ENCODE data around the gene SDR9C7.
"Not testable (repeated sequence)": the region's sequence is repeated elsewhere in the genome, so short reads cannot be mapped to it uniquely, and the experiment has no call there.

Gene SDR9C7

GRCh38 chr12:56918139-56918538, 16.1 kb downstream of the SDR9C7 start:
- not testable (repeated sequence) for DNase-seq (ENCODE audit: low read depth in 1 of 2, low spot score in 1 of 2)

- DNase-seq (ENCODE audit: low read depth in 1 of 2, low spot score in 1 of 2), result no peak
Measured at GRCh38 chr12:56916996-56917333, 17.2 kb downstream of the SDR9C7 start.

GRCh38 chr12:56916296-56916995, 17.8 kb downstream of the SDR9C7 start:
- DNase-seq (ENCODE audit: low read depth in 1 of 2, low spot score in 1 of 2), result no peak

GRCh38 chr12:56914724-56915123, 19.5 kb downstream of the SDR9C7 start:
- no peak for DNase-seq (ENCODE audit: low read depth in 1 of 2, low spot score in 1 of 2)

GRCh38 chr12:56914256-56914655, 20.0 kb downstream of the SDR9C7 start:
- no peak for DNase-seq (ENCODE audit: low read depth in 1 of 2, low spot score in 1 of 2)

GRCh38 chr12:56909403-56909802, 24.8 kb downstream of the SDR9C7 start:
- not testable (repeated sequence) for DNase-seq (ENCODE audit: low read depth in 1 of 2, low spot score in 1 of 2)

GRCh38 chr12:56908136-56908535, 26.1 kb downstream of the SDR9C7 start:
- no peak for DNase-seq (ENCODE audit: low read depth in 1 of 2, low spot score in 1 of 2)

- no peak for DNase-seq (ENCODE audit: low read depth in 1 of 2, low spot score in 1 of 2)
Measured at GRCh38 chr12:56905852-56906251, 28.4 kb downstream of the SDR9C7 start.

- no peak for DNase-seq (ENCODE audit: low read depth in 1 of 2, low spot score in 1 of 2)
Measured at GRCh38 chr12:56903374-56903773, 30.8 kb downstream of the SDR9C7 start.

GRCh38 chr12:56901313-56901712, 32.9 kb downstream of the SDR9C7 start:
- not testable (repeated sequence) for DNase-seq (ENCODE audit: low read depth in 1 of 2, low spot score in 1 of 2)

- DNase-seq (ENCODE audit: low read depth in 1 of 2, low spot score in 1 of 2), result no peak
Measured at GRCh38 chr12:56900583-56900982, 33.6 kb downstream of the SDR9C7 start.

GRCh38 chr12:56898938-56899337, 35.3 kb downstream of the SDR9C7 start:
- DNase-seq (ENCODE audit: low read depth in 1 of 2, low spot score in 1 of 2), result no peak

- no peak for DNase-seq (ENCODE audit: low read depth in 1 of 2, low spot score in 1 of 2)
Measured at GRCh38 chr12:56897844-56898361, 36.3 kb downstream of the SDR9C7 start.

GRCh38 chr12:56896082-56896481, 38.1 kb downstream of the SDR9C7 start:
- no peak for DNase-seq (ENCODE audit: low read depth in 1 of 2, low spot score in 1 of 2)

- DNase-seq (ENCODE audit: low read depth in 1 of 2, low spot score in 1 of 2), result no peak
Measured at GRCh38 chr12:56894698-56895368, 39.4 kb downstream of the SDR9C7 start.

- not testable (repeated sequence) for DNase-seq (ENCODE audit: low read depth in 1 of 2, low spot score in 1 of 2)
Measured at GRCh38 chr12:56891885-56892284, 42.3 kb downstream of the SDR9C7 start.

- DNase-seq (ENCODE audit: low read depth in 1 of 2, low spot score in 1 of 2), result no peak
Measured at GRCh38 chr12:56886319-56886718, 47.9 kb downstream of the SDR9C7 start.

GRCh38 chr12:56885316-56885715, 48.9 kb downstream of the SDR9C7 start:
- no peak for DNase-seq (ENCODE audit: low read depth in 1 of 2, low spot score in 1 of 2)

GRCh38 chr12:56884421-56884820, 49.8 kb downstream of the SDR9C7 start:
- DNase-seq (ENCODE audit: low read depth in 1 of 2, low spot score in 1 of 2), result no peak

- not testable (repeated sequence) for DNase-seq (ENCODE audit: low read depth in 1 of 2, low spot score in 1 of 2)
Measured at GRCh38 chr12:56882407-56882806, 51.8 kb downstream of the SDR9C7 start.

- DNase-seq (ENCODE audit: low read depth in 1 of 2, low spot score in 1 of 2), result no peak
Measured at GRCh38 chr12:56880125-56880992, 53.8 kb downstream of the SDR9C7 start.
